CD4-positive, alpha-beta memory T cell (primary cell): ENCODE data around the gene ARIH2. TPM values are rescaled to one million over a fixed set of nuclear protein-coding genes. Genes with fewer than 3 reads are reported as not detected.
"Not testable (repeated sequence)": the region's sequence is repeated elsewhere in the genome, so short reads cannot be mapped to it uniquely, and the experiment has no call there.

Source experiments
- CTCF ChIA-PET: fragments of 350-600 bp; sonication (Branson Sonifier 250); formaldehyde crosslinking; loops from one replicate; lab custom pipeline; 2021; ENCODE audit warnings: inconsistent platforms; ENCODE audit not compliant: partially characterized antibody; lab: Charles Lee
- POLR2A ChIA-PET: fragments of 350-600 bp; sonication (Branson Sonifier 250); formaldehyde crosslinking; loops from one replicate; lab custom pipeline; 2021; ENCODE audit not compliant: partially characterized antibody; lab: Charles Lee
- DNase-seq, 5 donors: peaks; one replicate each; pipeline versions ENCODE4 v3.0.0 to v3.0.0-alpha.2; 2020 to 2022; ENCODE audit warnings: mixed read lengths in 1 of 5
- H3K27ac ChIP-seq: one replicate; pipeline ENCODE4 v1.7.0; 2013; ENCODE audit warnings: low read depth, low read length
- H3K27me3 ChIP-seq: 2 replicates; pipeline ENCODE4 v1.7.0; 2013; ENCODE audit warnings: mild to moderate bottlenecking, low read length, moderate library complexity; ENCODE audit not compliant: insufficient read depth
- H3K36me3 ChIP-seq: 2 replicates; pipeline ENCODE4 v1.7.0; 2013; ENCODE audit warnings: mild to moderate bottlenecking, low read length, moderate library complexity; ENCODE audit not compliant: insufficient read depth
- H3K4me1 ChIP-seq: 2 replicates; pipeline ENCODE4 v1.7.0; 2013; ENCODE audit warnings: mild to moderate bottlenecking, low read length, moderate library complexity; ENCODE audit not compliant: insufficient read depth
- H3K4me3 ChIP-seq, 2 donors: one replicate each; pipeline ENCODE4 v1.7.0; 2013; ENCODE audit warnings: low read length in 2 of 2, mild to moderate bottlenecking in 1 of 2
- H3K9me3 ChIP-seq, 2 donors: one replicate each; pipeline ENCODE4 v1.7.0; 2013; ENCODE audit warnings: low read length in 2 of 2, control low read depth in 1 of 2; ENCODE audit not compliant: control insufficient read depth in 1 of 2
- H3K27ac Mint-ChIP-seq, 7 donors: one replicate each; pipeline ENCODE4 v1.8.0; 2020 to 2021; ENCODE audit warnings: mixed read lengths in 7 of 7, mild to moderate bottlenecking in 6 of 7, inconsistent platforms in 3 of 7, moderate library complexity in 3 of 7
- H3K27me3 Mint-ChIP-seq, 2 donors: one replicate each; pipeline ENCODE4 v1.8.0; 2020 to 2021; ENCODE audit warnings: mixed read lengths in 2 of 2
- H3K36me3 Mint-ChIP-seq, 2 donors: one replicate each; pipeline ENCODE4 v1.8.0; 2020 to 2021; ENCODE audit warnings: mixed read lengths in 2 of 2, inconsistent platforms in 1 of 2, mild to moderate bottlenecking in 1 of 2
- H3K4me1 Mint-ChIP-seq, 4 donors: one replicate each; pipeline ENCODE4 v1.8.0; 2020 to 2021; ENCODE audit warnings: mixed read lengths in 4 of 4, mild to moderate bottlenecking in 1 of 4
- H3K4me3 Mint-ChIP-seq, 8 donors: one replicate each; pipeline ENCODE4 v1.8.0; 2020 to 2021; ENCODE audit warnings: mixed read lengths in 8 of 8, mild to moderate bottlenecking in 7 of 8, moderate library complexity in 6 of 8, inconsistent platforms in 3 of 8
- H3K9me3 Mint-ChIP-seq, 8 donors: one replicate each; pipeline ENCODE4 v1.8.0; 2020 to 2021; ENCODE audit warnings: mixed read lengths in 8 of 8, mild to moderate bottlenecking in 5 of 8, inconsistent platforms in 3 of 8, moderate library complexity in 1 of 8
- intact Hi-C: fragments of 100-400 bp; cut with micrococcal nuclease; formaldehyde crosslinking; loops from one replicate; pipeline ENCODE4 v1.15.1; 2023
- polyA plus RNA-seq, 2 donors: library from polyadenylated mRNA; unstranded; fragments of 300-500 nt; fragmentation: Illumina TruSeq; gene quantifications; one replicate each; pipeline ENCODE4 v1.2.3, GENCODE V29; 2021
- total RNA-seq, 2 experiments: library from RNA; stranded (reverse); gene quantifications; one replicate each; pipeline ENCODE4 v1.2.3, GENCODE V29; 2021

ARIH2 gene
- total and polyA plus RNA-seq, 4 experiments from 2014 or later = 109 to 153 (median 145) TPM

DNA sequence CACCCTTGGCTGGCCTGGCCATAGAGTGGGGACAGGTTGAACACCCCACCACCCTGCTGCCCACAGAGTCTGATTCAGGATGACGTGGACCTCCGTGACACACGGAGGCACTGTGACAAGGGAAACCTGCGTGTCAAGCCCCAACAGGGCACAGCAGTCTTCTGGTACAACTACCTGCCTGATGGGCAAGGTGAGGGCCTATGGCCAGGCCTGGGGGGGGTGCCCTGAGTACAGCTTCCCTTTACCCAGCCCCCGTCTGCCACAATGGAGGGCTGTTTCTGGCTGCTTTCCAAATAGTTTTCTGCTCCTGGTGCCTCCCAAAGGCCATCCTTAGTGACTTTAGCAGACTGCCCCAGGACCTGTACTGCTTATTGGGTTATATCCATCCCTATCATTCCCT, 87.4 kb downstream of the ARIH2 start:
- peak in 1 of 5 donors; percentile 22 for DNase-seq
- Histone ChIP-seq H3K4me3 (peak overlapping the region in 1 of 2 donors; percentile 97), H3K9me3 (no peaks in the 10 kb centered on the region), H3K4me1 (peaks cover 20% of the 10 kb centered on the region), H3K36me3 (no peaks in the 10 kb centered on the region), H3K27ac (peak overlapping the region; percentile 87), H3K27me3 (no peaks in the 10 kb centered on the region)
- Mint-ChIP-seq H3K27me3 (no peaks in the 10 kb centered on the region), H3K4me1 (peaks cover 15 to 31% (median 22%) of the 10 kb centered on the region in 4 donors), H3K9me3 (peaks cover 0 to 2% (median 0%) of the 10 kb centered on the region in 8 donors), H3K27ac (peak overlapping the region in 6 of 7 donors; percentile 78 to 99 (median 99)), H3K4me3 (peak overlapping the region; percentile 93 to 99 (median 98)), H3K36me3 (peaks cover 0 to 13% of the 10 kb centered on the region in 2 donors)
- ChIA-PET POLR2A (interaction anchor here (3.2 to 22.1 kb wide), 3 partner anchors 15 to 88 kb away, joined by 69 to 629 read pairs (median 191); partner anchors contain the start of genes DALRD3, IMPDH2, NDUFAF3 and P4HTM), CTCF (interaction anchor here (0.5 to 10.3 kb wide), 3 partner anchors 15 to 264 kb away, joined by 3 to 173 read pairs (median 136); partner anchors contain the start of genes DALRD3, NDUFAF3 and P4HTM)
- intact Hi-C loops = loop anchor here (5.0 kb wide), 1 partner anchor 319 kb away; the partner anchor contains the start of gene NCKIPSD

DNA sequence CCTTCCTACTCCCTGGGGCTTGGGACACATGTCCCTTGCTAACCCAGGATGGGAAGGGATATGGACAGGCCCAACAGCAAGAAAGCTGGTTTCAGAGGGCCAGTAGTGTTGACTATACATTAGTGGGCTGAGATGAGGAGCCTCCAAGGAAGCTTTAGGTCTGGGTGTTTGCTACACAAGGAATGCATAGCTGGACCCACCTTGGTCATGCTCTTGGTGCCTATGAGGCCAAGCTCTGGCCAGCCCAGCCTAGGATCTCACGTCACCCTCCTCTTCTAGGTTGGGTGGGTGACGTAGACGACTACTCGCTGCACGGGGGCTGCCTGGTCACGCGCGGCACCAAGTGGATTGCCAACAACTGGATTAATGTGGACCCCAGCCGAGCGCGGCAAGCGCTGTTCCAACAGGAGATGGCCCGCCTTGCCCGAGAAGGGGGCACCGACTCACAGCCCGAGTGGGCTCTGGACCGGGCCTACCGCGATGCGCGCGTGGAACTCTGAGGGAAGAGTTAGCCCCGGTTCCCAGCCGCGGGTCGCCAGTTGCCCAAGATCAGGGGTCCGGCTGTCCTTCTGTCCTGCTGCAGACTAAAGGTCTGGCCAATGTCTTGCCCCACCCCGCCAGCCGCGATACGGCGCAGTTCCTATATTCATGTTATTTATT, 87.9 kb downstream of the ARIH2 start:
- peak overlapping the region; percentile 87 for H3K27ac ChIP-seq
- Mint-ChIP-seq H3K27ac (peak overlapping the region; percentile 95 to 100 (median 99)), H3K9me3 (peaks cover 0 to 2% (median 0%) of the 10 kb centered on the region in 8 donors), H3K36me3 (peaks cover 0 to 17% of the 10 kb centered on the region in 2 donors), H3K4me3 (peak overlapping the region; percentile 93 to 99 (median 98)), H3K4me1 (peaks cover 15 to 31% (median 22%) of the 10 kb centered on the region in 4 donors), H3K27me3 (no peaks in the 10 kb centered on the region)
- H3K27me3 ChIP-seq = no peaks in the 10 kb centered on the region
- ChIA-PET POLR2A (interaction anchor here (0.7 to 22.1 kb wide), 19 partner anchors 9 to 1594 kb away, joined by 3 to 629 read pairs (median 6); partner anchors contain the start of genes DAG1, DALRD3, IMPDH2 and IP6K2), CTCF (interaction anchor here (0.5 to 10.3 kb wide), 19 partner anchors 11 to 443 kb away, joined by 3 to 173 read pairs (median 4); partner anchors contain the start of genes DALRD3, IMPDH2, NDUFAF3 and P4HTM)
- peaks cover 3% of the 10 kb centered on the region for H3K36me3 ChIP-seq
- peaks cover 20% of the 10 kb centered on the region for H3K4me1 ChIP-seq
- intact Hi-C loops = loop anchor here (1.0 to 5.0 kb wide), 5 partner anchors 15 to 319 kb away; partner anchors contain the start of genes IMPDH2, NCKIPSD, P4HTM and QRICH1
- DNase-seq = peak in 3 of 5 donors; percentile 26 to 61 (median 31)
- H3K4me3 ChIP-seq = peak overlapping the region; percentile 52 to 97
- no peaks in the 10 kb centered on the region for H3K9me3 ChIP-seq

DNA sequence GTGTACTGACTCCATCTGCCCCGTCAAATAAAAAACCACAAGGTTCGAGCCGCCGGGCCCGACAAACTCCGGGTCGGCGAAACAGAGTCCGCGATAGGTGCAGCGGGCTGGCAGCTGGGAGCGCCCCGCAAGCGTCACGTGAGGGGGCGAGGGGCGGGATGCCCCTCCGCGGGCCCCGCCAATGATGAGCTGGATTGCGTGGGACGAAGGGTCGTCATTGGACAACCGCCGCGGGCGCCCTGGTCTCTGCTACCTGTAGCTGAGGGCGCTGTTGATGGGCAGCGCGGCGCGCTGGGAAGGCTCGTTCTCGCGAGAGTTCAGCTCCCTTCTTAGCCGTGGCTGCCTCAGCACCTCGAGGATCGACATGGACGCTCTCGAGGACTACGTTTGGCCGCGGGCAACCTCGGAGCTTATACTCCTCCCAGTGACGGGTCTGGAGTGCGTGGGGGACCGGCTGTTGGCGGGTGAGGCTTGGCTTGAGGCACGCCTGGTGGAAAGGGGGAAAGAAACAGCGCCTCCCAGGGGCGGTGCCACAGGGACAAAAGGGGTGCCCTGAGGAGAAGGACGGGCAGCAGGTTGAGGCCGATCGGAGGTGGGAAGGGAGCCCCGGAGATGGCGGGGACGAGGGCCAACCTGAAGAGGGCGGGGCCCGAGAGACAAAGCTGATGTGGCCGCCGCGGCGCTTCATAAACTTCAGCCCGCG, 88.6 kb downstream of the ARIH2 start, which contains the start of gene WDR6:
WDR6 (plus strand) TSS at position 324 of the 703 bp plus-strand sequence; CDS start at position 365, 41 bp downstream.
- Mint-ChIP-seq H3K36me3 (peaks cover 0 to 24% of the 10 kb centered on the region in 2 donors), H3K9me3 (peaks cover 0 to 2% (median 0%) of the 10 kb centered on the region in 8 donors), H3K4me3 (peak within 1 kb of the TSS; percentile 93 to 99 (median 98)), H3K4me1 (peaks cover 15 to 37% (median 24%) of the 10 kb centered on the region in 4 donors), H3K27ac (peak within 1 kb of the TSS; percentile 95 to 100 (median 99)), H3K27me3 (no peaks in the 10 kb centered on the region)
- Histone ChIP-seq H3K4me1 (peaks cover 20% of the 10 kb centered on the region), H3K27ac (peak within 1 kb of the TSS; percentile 87), H3K36me3 (peaks cover 10% of the 10 kb centered on the region), H3K27me3 (no peaks in the 10 kb centered on the region), H3K9me3 (no peaks in the 10 kb centered on the region), H3K4me3 (peak within 1 kb of the TSS; percentile 81 to 97)
- ChIA-PET CTCF (interaction anchor here (0.6 to 10.3 kb wide), 19 partner anchors 12 to 442 kb away, joined by 3 to 173 read pairs (median 4); partner anchors contain the start of genes DALRD3, IMPDH2, IP6K2 and NDUFAF3), POLR2A (interaction anchor here (0.7 to 22.1 kb wide), 24 partner anchors 10 to 1594 kb away, joined by 3 to 629 read pairs (median 4); partner anchors contain the start of genes ARIH2, DAG1, DALRD3 and IMPDH2)
- peak; percentile 95 to 98 (median 97) for DNase-seq
- intact Hi-C loops = loop anchor here (1.0 to 5.0 kb wide), 5 partner anchors 14 to 320 kb away; partner anchors contain the start of genes IMPDH2, NCKIPSD, P4HTM and QRICH1

DNA sequence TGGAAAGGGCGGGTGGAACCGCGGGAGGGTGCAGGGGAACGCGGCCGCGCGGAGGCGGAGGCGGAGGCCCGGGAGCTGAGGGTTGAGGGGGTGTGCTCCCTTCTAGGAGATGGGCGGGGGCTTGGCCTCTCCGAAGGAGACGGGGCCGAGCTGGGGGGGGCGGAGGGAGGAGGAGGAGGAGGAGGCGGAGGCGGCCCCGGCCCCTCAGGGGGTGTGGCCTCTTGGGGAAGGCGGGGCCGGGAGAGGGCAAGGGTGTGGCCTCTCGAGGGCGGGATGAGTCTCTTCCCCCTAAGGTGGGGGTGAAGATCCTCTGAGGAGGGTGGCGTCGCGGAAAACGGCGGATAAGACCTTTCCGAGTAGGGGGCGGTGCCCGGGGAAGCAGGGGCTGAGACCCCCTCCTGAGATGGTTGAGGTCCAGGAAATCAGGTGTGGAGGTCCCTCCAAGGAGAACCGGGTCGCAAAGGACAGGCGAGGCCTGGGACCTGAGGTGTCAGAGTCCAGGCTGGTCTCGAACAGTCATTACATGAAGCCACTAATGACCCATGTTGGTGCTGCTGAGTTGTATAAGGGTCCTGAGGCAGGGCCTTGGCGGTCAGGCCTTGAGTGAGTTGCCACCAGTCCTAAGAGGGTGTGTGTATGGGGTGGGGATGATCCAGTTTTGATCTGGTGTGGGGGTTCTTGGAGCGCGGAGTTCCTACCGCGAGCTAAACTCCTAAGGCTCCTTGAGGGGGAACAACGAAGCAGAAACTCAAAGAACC, 89.3 kb downstream of the ARIH2 start:
- Histone ChIP-seq H3K4me1 (peaks cover 20% of the 10 kb centered on the region), H3K9me3 (no peaks in the 10 kb centered on the region), H3K36me3 (peaks cover 17% of the 10 kb centered on the region), H3K4me3 (peak overlapping the region; percentile 81 to 97), H3K27ac (peak overlapping the region; percentile 87), H3K27me3 (no peaks in the 10 kb centered on the region)
- CTCF ChIA-PET = interaction anchor here (0.8 to 10.3 kb wide), 11 partner anchors 13 to 441 kb away, joined by 3 to 173 read pairs (median 4); partner anchors contain the start of genes DALRD3, IMPDH2, IP6K2 and NDUFAF3
- no peaks in the 10 kb centered on the region for H3K27me3 Mint-ChIP-seq
- peak; percentile 82 to 90 (median 84) for DNase-seq
- intact Hi-C loops = loop anchor here (1.0 to 5.0 kb wide), 5 partner anchors 13 to 321 kb away; partner anchors contain the start of genes IMPDH2, NCKIPSD, P4HTM and QRICH1
- POLR2A ChIA-PET = interaction anchor here (0.8 to 22.1 kb wide), 22 partner anchors 11 to 462 kb away, joined by 3 to 629 read pairs (median 4); partner anchors contain the start of genes ARIH2, DAG1, DALRD3 and IMPDH2
- H3K9me3 Mint-ChIP-seq = peaks cover 0 to 2% (median 0%) of the 10 kb centered on the region in 8 donors
- peak overlapping the region; percentile 93 to 99 (median 98) for H3K4me3 Mint-ChIP-seq
- peaks cover 0 to 28% of the 10 kb centered on the region in 2 donors for H3K36me3 Mint-ChIP-seq
- peak overlapping the region; percentile 95 to 100 (median 99) for H3K27ac Mint-ChIP-seq
- peaks cover 15 to 37% (median 24%) of the 10 kb centered on the region in 4 donors for H3K4me1 Mint-ChIP-seq

DNA sequence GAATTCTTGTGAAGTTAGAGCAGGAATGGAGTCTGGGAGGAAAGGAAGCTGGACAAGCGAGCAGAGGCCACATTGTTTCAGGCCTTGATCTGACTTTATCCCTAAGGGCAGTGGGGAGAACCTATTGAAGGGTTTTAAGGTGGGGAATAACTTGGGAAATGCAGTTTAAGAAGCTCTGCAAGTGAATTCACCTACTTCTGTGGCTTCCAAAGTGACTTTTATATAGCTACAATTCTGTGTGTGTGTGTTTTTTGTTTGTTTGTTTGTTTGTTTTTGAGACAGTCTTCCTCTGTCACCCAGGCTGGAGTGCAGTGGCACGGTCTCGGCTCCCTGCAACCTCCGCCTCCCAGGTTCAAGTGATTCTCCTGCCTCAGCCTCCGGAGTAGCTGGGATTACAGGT, 90.0 kb downstream of the ARIH2 start:
- POLR2A ChIA-PET = interaction anchor here (1.7 to 22.1 kb wide), 5 partner anchors 13 to 97 kb away, joined by 3 to 629 read pairs (median 69); partner anchors contain the start of genes DALRD3, IMPDH2, NDUFAF3 and P4HTM
- peak overlapping the region; percentile 93 to 99 (median 98) for H3K4me3 Mint-ChIP-seq
- intact Hi-C loops = loop anchor here (5.0 kb wide), 1 partner anchor 321 kb away; the partner anchor contains the start of gene NCKIPSD
- H3K9me3 ChIP-seq, H3K9me3 Mint-ChIP-seq, DNase-seq, H3K27me3 Mint-ChIP-seq, H3K4me3 ChIP-seq, H3K27me3 ChIP-seq: not testable (repeated sequence)
- H3K36me3 ChIP-seq = peaks cover 24% of the 10 kb centered on the region
- H3K36me3 Mint-ChIP-seq = peaks cover 0 to 34% of the 10 kb centered on the region in 2 donors
- H3K4me1 ChIP-seq = peaks cover 20% of the 10 kb centered on the region
- H3K27ac Mint-ChIP-seq = peak overlapping the region; percentile 95 to 100 (median 99)
- H3K4me1 Mint-ChIP-seq = peaks cover 15 to 37% (median 24%) of the 10 kb centered on the region in 4 donors
- CTCF ChIA-PET = interaction anchor here (6.4 to 10.3 kb wide), 2 partner anchors 12 to 21 kb away, joined by 136 to 173 read pairs; partner anchors contain the start of genes DALRD3, NDUFAF3 and P4HTM
- H3K27ac ChIP-seq = peak overlapping the region; percentile 87
